ENCODE results near the gene MED27. TPM values are rescaled to one million over a fixed set of nuclear protein-coding genes. Genes with fewer than 3 reads are reported as not detected.

MED27 gene
- total RNA-seq, 2 experiments from 2014 or later = 32.5 TPM

DNA sequence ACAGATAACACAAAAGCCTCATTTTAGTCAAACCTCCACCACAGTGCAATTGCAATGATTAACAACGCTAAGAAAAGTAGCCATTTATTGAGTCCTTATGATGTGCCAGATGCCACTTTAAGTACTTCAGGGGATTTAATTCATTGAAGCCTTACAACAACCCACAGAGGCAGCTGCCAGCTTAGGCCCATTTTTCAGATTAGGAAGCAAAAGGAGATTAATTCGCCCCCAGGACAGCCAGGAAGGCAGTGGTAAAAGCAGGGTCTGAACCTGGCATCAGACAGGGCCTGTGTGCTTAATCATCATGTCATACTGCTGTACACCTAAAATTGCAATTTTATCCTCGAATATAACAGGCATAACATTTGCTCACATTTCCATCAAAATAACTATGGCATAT lies 23.9 kb downstream of the MED27 start:
- intact Hi-C loops (cut with micrococcal nuclease) = no loop called here
- no peak overlapping the region for H3K4me3 Mint-ChIP-seq
- POLR2A ChIA-PET = no interaction called here

DNA sequence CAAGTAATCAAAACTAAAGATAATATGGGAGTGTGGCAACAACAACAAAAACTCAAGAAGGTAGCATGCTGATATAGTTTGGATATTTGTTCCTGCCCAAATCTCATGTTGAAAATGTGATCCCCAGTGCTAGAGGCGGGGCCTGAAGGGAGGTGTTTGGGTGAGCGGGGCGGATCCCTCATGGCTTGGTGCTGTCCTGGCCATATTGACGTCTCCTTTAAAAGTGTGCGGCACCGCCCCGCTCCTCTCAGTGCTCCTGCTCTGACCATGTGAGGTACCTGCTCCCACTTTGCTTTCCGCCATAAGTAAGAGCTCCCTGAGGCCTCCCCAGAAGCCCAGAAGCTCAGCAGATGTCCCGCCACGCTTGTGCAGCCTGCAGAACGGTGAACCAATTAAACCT lies 25.6 kb downstream of the MED27 start:
- intact Hi-C loops (cut with micrococcal nuclease) = no loop called here
- no peak for DNase-seq
- Mint-ChIP-seq H3K4me3 (no peak overlapping the region), H3K36me3 (ENCODE audit: low read depth) (peaks cover 16% of the 10 kb centered on the region), H3K27ac (no peak overlapping the region), H3K9me3 (peaks cover 10% of the 10 kb centered on the region), H3K4me1 (ENCODE audit: low read depth) (peaks cover 20% of the 10 kb centered on the region), H3K27me3 (no peaks in the 10 kb centered on the region)
- POLR2A ChIA-PET = no interaction called here
- ATAC-seq = no peak
- TF ChIP-seq, protein P1, sequence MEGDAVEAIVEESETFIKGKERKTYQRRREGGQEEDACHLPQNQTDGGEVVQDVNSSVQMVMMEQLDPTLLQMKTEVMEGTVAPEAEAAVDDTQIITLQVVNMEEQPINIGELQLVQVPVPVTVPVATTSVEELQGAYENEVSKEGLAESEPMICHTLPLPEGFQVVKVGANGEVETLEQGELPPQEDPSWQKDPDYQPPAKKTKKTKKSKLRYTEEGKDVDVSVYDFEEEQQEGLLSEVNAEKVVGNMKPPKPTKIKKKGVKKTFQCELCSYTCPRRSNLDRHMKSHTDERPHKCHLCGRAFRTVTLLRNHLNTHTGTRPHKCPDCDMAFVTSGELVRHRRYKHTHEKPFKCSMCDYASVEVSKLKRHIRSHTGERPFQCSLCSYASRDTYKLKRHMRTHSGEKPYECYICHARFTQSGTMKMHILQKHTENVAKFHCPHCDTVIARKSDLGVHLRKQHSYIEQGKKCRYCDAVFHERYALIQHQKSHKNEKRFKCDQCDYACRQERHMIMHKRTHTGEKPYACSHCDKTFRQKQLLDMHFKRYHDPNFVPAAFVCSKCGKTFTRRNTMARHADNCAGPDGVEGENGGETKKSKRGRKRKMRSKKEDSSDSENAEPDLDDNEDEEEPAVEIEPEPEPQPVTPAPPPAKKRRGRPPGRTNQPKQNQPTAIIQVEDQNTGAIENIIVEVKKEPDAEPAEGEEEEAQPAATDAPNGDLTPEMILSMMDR (IDR thresholded peaks at IDR 0.05) = no peak
- CTCF ChIA-PET = no interaction called here

More for the DNA sequence above, 23.9 kb downstream of the MED27 start:
- no peak overlapping the region for H3K27ac Mint-ChIP-seq
- peaks cover 11% of the 10 kb centered on the region for H3K4me1 Mint-ChIP-seq (ENCODE audit: low read depth)
- CTCF ChIA-PET = no interaction called here
- TF ChIP-seq, protein P1 (IDR thresholded peaks at IDR 0.05) = no peak
- DNase-seq = no peak
- H3K9me3 Mint-ChIP-seq = peaks cover 13% of the 10 kb centered on the region
- no peak for ATAC-seq
- H3K27me3 Mint-ChIP-seq = no peaks in the 10 kb centered on the region
- H3K36me3 Mint-ChIP-seq (ENCODE audit: low read depth) = peaks cover 27% of the 10 kb centered on the region

DNA sequence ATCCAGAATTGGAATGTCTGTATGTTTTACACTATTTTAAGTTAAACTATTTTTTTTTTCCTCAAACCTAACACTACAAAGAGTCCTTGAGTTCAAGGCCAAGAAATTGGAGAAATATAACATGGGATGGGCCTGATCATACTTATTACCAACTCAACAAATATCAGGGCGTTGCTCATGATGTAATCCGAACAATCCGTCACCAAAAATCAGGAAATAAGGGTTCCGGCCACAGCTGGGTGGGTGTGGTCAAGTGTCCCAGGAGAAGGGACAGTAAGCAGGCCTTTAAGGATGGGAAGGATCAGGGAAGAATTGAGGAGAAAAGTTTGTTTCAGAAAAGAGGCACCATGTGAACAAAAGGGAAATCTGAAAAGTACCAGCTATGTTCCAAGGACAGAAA lies 29.8 kb downstream of the MED27 start:
- POLR2A ChIA-PET = no interaction called here
- DNase-seq (no peak), ATAC-seq (no peak)
- peaks cover 17% of the 10 kb centered on the region for H3K4me1 Mint-ChIP-seq (ENCODE audit: low read depth)
- H3K27me3 Mint-ChIP-seq = no peaks in the 10 kb centered on the region
- no peak overlapping the region for H3K4me3 Mint-ChIP-seq
- no peak overlapping the region for H3K27ac Mint-ChIP-seq
- TF ChIP-seq, protein P1 (IDR thresholded peaks at IDR 0.05) = no peak
- H3K9me3 Mint-ChIP-seq = no peaks in the 10 kb centered on the region
- CTCF ChIA-PET = no interaction called here
- intact Hi-C loops (cut with micrococcal nuclease) = no loop called here
- peaks cover 3% of the 10 kb centered on the region for H3K36me3 Mint-ChIP-seq (ENCODE audit: low read depth)

DNA sequence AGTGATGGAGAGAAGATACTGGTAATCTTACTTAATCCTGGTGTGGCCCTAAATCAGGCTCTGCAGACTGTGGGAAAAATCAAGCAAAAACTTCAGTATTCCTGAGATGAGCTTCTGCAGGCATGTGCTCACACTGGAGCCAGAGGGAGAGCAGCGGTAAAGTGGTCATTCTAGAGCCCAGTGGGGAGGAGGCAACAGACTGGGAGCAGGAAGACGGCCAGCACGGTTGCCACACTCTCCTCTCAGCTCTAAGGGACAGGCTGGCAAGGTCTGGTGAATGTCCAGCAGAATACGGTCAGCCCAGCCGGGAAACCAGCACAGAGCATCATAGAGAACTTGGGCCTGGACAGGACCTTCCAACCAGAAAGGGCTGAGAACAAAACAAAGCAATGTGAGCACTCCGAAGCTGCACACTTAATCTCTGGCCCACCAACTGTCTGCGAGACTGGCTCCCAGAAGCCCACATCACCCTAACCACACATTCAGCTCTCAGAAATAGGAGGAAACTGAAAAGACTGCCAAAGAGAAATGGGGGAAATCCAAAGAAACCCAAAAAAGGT lies 30.3 kb downstream of the MED27 start:
- Mint-ChIP-seq H3K27ac (no peak overlapping the region), H3K9me3 (no peaks in the 10 kb centered on the region), H3K36me3 (ENCODE audit: low read depth) (peaks cover 3% of the 10 kb centered on the region), H3K4me1 (ENCODE audit: low read depth) (peaks cover 17% of the 10 kb centered on the region), H3K4me3 (no peak overlapping the region), H3K27me3 (no peaks in the 10 kb centered on the region)
- no peak for DNase-seq
- POLR2A ChIA-PET = no interaction called here
- TF ChIP-seq, protein P1 (IDR thresholded peaks at IDR 0.05) = no peak
- intact Hi-C loops (cut with micrococcal nuclease) = no loop called here
- no peak for ATAC-seq
- CTCF ChIA-PET = no interaction called here

DNA sequence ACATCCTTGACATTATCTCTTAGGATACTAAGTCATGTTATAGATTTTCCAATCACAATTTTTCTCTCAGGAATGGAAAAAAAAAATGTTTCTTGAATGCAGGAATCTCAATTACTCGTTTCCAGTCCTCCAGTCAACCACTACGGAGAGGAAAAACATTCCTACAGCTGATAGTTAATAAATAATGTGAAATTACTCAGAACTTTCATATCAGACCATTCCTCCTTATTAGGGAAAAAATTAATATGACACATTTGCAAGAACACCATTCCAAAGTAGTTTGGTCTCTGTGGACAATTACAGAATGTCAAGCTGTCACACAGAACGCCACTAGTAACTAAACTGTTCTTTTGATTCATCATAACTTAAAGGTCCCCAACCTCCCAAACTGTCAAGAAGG lies 31.5 kb downstream of the MED27 start:
- Mint-ChIP-seq H3K9me3 (no peaks in the 10 kb centered on the region), H3K36me3 (ENCODE audit: low read depth) (peaks cover 3% of the 10 kb centered on the region), H3K27ac (no peak overlapping the region), H3K4me1 (ENCODE audit: low read depth) (peaks cover 18% of the 10 kb centered on the region), H3K4me3 (no peak overlapping the region), H3K27me3 (no peaks in the 10 kb centered on the region)
- intact Hi-C loops (cut with micrococcal nuclease) = no loop called here
- ChIA-PET CTCF (no interaction called here), POLR2A (interaction anchor here (1.1 kb wide), 1 partner anchor 10 kb away, joined by 4 read pairs; no protein-coding TSS in a partner anchor)
- TF ChIP-seq, protein P1 (IDR thresholded peaks at IDR 0.05) = no peak
- DNase-seq = no peak
- ATAC-seq = no peak
